Mucosa of rectum (tissue), 2 donors: ENCODE data around the gene METRNL.

Source experiments
- H3K27ac ChIP-seq, 2 donors: one replicate each; pipeline ENCODE4 v1.7.0; 2013; ENCODE audit warnings: inconsistent platforms in 2 of 2, low read depth in 2 of 2, low read length in 2 of 2
- H3K27me3 ChIP-seq, 2 donors: one replicate each; pipeline ENCODE4 v1.7.0; 2013; ENCODE audit warnings: low read length in 2 of 2; ENCODE audit not compliant: control insufficient read depth in 2 of 2, insufficient read depth in 2 of 2
- H3K36me3 ChIP-seq, 2 donors: one replicate each; pipeline ENCODE4 v1.7.0; 2013; ENCODE audit warnings: low read length in 2 of 2; ENCODE audit not compliant: control insufficient read depth in 2 of 2, insufficient read depth in 2 of 2
- H3K4me1 ChIP-seq, 2 donors: one replicate each; pipeline ENCODE4 v1.7.0; 2013; ENCODE audit warnings: low read length in 2 of 2, mild to moderate bottlenecking in 1 of 2; ENCODE audit not compliant: control insufficient read depth in 2 of 2, insufficient read depth in 2 of 2
- H3K4me3 ChIP-seq, 2 donors: one replicate each; pipeline ENCODE4 v1.7.0; 2013; ENCODE audit warnings: low read length in 2 of 2
- H3K9ac ChIP-seq, 2 donors: one replicate each; pipeline ENCODE4 v1.7.0; 2013; ENCODE audit warnings: low read length in 2 of 2, low read depth in 1 of 2, mild to moderate bottlenecking in 1 of 2
- H3K9me3 ChIP-seq, 2 donors: one replicate each; pipeline ENCODE4 v1.7.0; 2013; ENCODE audit warnings: low read length in 2 of 2; ENCODE audit not compliant: control insufficient read depth in 2 of 2
- donor health status: healthy.
- donor health status: Normal muscosa, but diverticular disease.

The METRNL gene

GRCh38 chr17:83104577-83105505 is 25.4 kb downstream of the METRNL start:
- no peak overlapping the region for H3K27ac ChIP-seq
- H3K9me3 ChIP-seq = no peaks in the 10 kb centered on the region
- no peaks in the 10 kb centered on the region for H3K36me3 ChIP-seq
- H3K9ac ChIP-seq = no peak overlapping the region
- peaks cover 14 to 34% of the 10 kb centered on the region in 2 donors for H3K4me1 ChIP-seq
- peaks cover 18 to 25% of the 10 kb centered on the region in 2 donors for H3K27me3 ChIP-seq
- H3K4me3 ChIP-seq = no peak overlapping the region

GRCh38 chr17:83105512-83105911 is 26.1 kb downstream of the METRNL start:
- no peak overlapping the region for H3K27ac ChIP-seq
- peaks cover 21 to 35% of the 10 kb centered on the region in 2 donors for H3K4me1 ChIP-seq
- peaks cover 21 to 26% of the 10 kb centered on the region in 2 donors for H3K27me3 ChIP-seq
- H3K9me3 ChIP-seq = no peaks in the 10 kb centered on the region
- no peaks in the 10 kb centered on the region for H3K36me3 ChIP-seq
- H3K9ac ChIP-seq = no peak overlapping the region
- H3K4me3 ChIP-seq = no peak overlapping the region

DNA sequence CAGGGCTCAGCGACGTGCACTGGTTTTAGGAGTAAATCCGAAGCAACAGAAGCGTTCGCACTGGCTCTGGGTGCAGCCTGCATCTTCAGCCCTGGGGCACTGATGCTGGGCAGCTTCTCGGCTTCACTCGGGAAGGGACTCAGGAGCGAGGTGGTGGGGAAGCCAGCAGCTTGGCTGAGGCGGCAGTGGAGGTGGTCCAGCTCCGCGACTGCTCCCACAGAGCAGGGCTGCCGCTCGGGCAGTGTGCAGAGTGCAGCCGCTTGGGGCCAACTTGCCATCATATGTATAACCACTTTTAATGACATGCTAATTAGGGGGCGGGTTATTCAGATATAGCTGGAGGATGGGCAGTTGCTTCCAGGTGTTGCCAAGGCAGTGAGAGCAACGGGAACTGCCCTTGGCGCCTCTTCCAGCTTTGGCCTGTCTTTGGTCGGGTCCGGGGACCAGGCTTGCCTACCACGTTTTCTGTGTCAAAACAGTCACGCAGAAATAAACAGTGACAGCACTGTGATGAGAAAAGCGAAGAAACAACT is 26.7 kb downstream of the METRNL start:
- Histone ChIP-seq H3K27me3 (peaks cover 24 to 27% of the 10 kb centered on the region in 2 donors), H3K4me3 (no peak overlapping the region), H3K9ac (no peak overlapping the region), H3K36me3 (no peaks in the 10 kb centered on the region), H3K4me1 (peaks cover 20 to 37% of the 10 kb centered on the region in 2 donors), H3K9me3 (no peaks in the 10 kb centered on the region), H3K27ac (no peak overlapping the region)

- Histone ChIP-seq H3K27me3 (peaks cover 26 to 35% of the 10 kb centered on the region in 2 donors), H3K27ac (no peak overlapping the region), H3K9me3 (no peaks in the 10 kb centered on the region), H3K4me1 (peaks cover 14 to 28% of the 10 kb centered on the region in 2 donors), H3K36me3 (no peaks in the 10 kb centered on the region), H3K9ac (no peak overlapping the region), H3K4me3 (no peak overlapping the region)
Measured at GRCh38 chr17:83106913-83107655, 27.7 kb downstream of the METRNL start.

- H3K4me1 ChIP-seq = peaks cover 14 to 25% of the 10 kb centered on the region in 2 donors
- no peak overlapping the region for H3K27ac ChIP-seq
Measured at GRCh38 chr17:83107656-83108048, 28.2 kb downstream of the METRNL start.

DNA sequence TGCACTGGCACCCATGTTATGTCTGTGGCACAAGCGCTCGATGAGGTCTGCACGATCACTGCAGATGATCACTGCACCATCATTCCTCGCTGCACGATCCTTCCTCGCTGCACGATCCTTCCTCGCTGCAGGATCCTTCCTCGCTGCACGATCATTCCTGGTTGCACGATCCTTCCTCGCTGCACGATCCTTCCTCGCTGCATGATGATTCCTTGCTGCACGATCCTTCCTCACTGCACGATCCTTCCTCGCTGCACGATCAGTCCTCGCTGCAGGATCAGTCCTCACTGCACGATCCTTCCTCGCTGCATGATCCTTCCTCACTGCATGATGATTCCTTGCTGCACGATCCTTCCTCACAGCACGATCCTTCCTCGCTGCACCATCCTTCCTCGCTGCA is 29.3 kb downstream of the METRNL start:
- Histone ChIP-seq H3K4me1 (peaks cover 14 to 22% of the 10 kb centered on the region in 2 donors), H3K36me3 (no peaks in the 10 kb centered on the region), H3K27ac (no peak overlapping the region), H3K9me3 (no peaks in the 10 kb centered on the region), H3K9ac (no peak overlapping the region), H3K4me3 (no peak overlapping the region), H3K27me3 (peaks cover 26 to 37% of the 10 kb centered on the region in 2 donors)

More at GRCh38 chr17:83107656-83108048, 28.2 kb downstream of the METRNL start:
- Histone ChIP-seq H3K9me3 (no peaks in the 10 kb centered on the region), H3K36me3 (no peaks in the 10 kb centered on the region), H3K4me3 (no peak overlapping the region), H3K27me3 (peaks cover 26 to 37% of the 10 kb centered on the region in 2 donors), H3K9ac (no peak overlapping the region)

DNA sequence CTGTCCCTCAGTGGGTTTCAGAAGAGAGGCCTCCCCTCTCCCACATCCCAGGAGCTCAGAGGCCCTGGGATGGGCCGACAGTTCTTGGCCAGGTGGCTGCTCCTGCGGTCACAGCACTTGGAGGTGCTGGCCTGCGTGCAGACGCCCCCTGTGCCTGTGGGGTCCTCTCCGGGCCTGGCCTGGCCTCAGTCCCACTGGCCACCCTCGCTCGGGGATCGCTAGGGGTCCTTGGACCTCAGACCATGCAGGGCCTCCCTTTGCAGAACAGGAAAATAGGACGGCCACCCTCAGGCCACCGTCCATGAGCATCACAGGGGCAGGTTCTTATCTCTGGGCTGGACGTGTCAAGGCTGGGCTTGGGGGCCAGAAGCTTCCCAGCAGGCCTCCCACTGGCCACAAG is 30.0 kb downstream of the METRNL start:
- peaks cover 14 to 18% of the 10 kb centered on the region in 2 donors for H3K4me1 ChIP-seq
- H3K27me3 ChIP-seq = peaks cover 24 to 36% of the 10 kb centered on the region in 2 donors
- no peaks in the 10 kb centered on the region for H3K9me3 ChIP-seq
- H3K9ac ChIP-seq = no peak overlapping the region
- no peak overlapping the region for H3K4me3 ChIP-seq
- H3K36me3 ChIP-seq = no peaks in the 10 kb centered on the region
- no peak overlapping the region for H3K27ac ChIP-seq

DNA sequence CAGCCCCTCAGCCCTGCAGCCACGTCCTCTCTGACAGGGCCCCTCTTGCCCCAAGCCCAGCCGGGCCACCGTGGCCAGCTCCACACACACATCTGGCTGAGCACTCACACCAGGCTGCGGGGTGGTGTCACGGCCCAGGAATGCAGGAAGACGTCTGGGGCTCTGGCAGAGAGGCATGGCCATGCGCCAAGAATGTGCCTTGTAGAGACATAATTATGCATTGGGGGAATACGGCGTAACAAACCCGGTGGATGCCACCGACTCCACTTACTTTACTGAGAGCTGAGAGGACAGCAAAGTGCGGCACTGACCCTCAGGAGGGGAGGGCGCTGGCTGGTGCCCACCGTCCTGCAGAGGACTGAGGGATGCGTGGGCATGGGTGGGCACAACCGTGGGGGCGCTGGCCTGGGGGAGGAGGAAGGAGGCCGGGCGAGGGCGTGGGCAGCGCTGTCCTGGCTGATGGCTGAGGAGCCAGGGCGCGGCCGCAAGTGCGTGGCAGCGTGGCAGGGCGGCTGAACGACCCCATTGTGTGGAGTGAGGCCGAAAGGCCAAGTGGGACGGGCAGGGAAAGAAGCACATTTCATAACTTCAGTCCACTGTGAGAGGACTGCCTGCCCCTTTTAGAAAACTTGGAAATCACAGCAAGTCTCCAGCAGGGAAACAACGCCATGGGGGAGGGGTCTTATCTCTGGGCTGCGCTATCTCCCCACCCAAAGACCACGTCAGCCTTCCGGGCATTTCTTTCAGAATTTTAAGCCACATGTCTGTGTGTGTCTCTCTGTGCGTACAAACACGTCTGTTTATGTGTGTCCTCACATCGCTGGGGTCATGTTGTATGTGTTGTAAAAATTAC is 30.6 kb downstream of the METRNL start:
- no peaks in the 10 kb centered on the region for H3K36me3 ChIP-seq
- peak overlapping the region; percentile 27 to 41 for H3K4me3 ChIP-seq
- H3K27me3 ChIP-seq = peaks cover 24 to 33% of the 10 kb centered on the region in 2 donors
- no peak overlapping the region for H3K9ac ChIP-seq
- peak overlapping the region in 1 of 2 donors; percentile 48 for H3K27ac ChIP-seq
- no peaks in the 10 kb centered on the region for H3K9me3 ChIP-seq
- peaks cover 14 to 18% of the 10 kb centered on the region in 2 donors for H3K4me1 ChIP-seq

- no peaks in the 10 kb centered on the region for H3K36me3 ChIP-seq
- H3K4me1 ChIP-seq = peaks cover 14 to 18% of the 10 kb centered on the region in 2 donors
- no peaks in the 10 kb centered on the region for H3K9me3 ChIP-seq
- no peak overlapping the region for H3K9ac ChIP-seq
- no peak overlapping the region for H3K27ac ChIP-seq
- H3K4me3 ChIP-seq = peak overlapping the region in 1 of 2 donors; percentile 14
- H3K27me3 ChIP-seq = peaks cover 21 to 33% of the 10 kb centered on the region in 2 donors
Measured at GRCh38 chr17:83110735-83111134, 31.3 kb downstream of the METRNL start.
